Activated T-helper 1 cell treated with anti-CD3 and anti-CD28 coated beads, Interleukin-2, amount 50 U/mL, for 16 hours (primary cell): ENCODE results near the gene HMG20A.

ENCODE experiments used
- DNase-seq, 2 donors: peaks; one replicate each; pipeline ENCODE4 v3.0.0-alpha.2; 2020; ENCODE audit warnings: low read depth in 1 of 2, low spot score in 1 of 2

Gene HMG20A

DNA sequence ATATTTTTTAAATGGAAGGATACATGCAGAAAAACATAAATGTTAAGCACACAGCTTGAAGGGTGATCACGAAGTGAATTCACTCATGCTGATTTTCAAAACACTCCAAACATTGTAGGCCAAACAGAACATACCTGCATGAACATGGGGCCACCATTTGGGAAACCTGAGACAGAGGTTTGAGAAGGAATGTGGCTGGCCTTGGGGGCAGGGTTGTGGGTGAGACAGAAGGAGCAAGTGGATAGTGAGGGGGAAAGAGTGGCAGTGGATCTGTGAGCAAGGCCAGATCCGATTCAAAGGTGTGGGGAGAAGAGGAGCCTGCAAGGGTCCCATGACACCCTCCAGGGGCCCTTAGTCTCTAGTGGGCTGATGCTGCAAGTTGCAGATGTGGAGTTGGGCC lies 94.9 kb downstream of the HMG20A start:
- no peak for DNase-seq

DNA sequence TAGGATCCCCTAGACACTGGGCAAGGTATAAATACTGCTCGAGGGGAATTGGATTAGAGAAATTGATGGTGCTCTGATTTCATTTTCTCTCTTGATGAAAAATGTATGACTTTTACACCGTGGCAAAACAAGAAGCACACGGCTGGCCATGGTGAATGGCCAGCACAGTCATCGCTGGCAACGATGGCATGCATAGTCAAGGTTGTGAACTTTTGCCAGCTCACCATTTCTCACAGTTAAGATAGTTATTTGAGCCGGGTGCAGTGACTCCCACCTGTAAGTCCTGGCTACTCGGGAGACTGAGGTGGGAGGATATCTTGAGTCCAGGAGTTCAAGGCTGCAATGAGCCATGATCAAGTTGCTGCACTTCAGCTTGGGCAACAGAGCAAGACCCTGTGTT lies 95.4 kb downstream of the HMG20A start:
- DNase-seq, result no peak

DNA sequence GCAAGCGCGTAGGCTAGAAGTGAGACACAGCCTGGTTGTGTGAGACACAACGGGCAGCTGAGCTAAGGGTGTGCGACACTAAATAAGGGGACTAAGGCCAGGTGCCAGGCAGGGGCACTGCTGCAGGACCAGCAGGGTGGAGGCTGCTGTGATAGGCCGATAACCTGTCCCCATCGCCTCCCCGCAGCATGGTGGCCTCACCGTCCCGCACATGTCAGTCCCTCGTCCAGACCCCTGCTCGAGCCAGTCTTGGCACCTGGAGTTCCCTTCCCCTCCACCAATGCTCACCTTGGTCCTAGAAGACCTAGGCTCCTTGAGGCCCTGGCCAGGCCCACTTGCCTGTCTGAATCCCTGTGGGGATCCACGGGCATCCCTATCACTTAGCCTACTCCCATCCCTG lies 96.1 kb downstream of the HMG20A start:
- DNase-seq, result no peak

DNA sequence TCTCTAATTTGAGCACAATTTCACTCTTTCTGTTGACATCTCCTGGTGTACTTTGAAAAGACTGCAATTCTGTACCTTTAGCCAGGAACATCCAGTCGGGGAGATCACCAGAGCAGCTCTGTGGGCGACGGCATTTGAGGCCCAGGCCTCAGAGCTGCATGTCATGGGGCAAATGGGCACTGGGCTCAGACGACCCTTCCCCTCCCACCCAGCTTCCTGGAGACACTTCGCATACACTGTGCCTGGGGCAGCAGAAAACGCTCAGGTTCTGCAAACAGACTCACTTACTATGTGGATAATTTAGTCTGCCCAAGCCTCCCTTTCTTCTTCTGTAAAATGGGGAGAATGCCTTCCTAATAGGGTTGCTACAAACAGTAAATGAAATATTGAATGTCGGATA lies 96.9 kb downstream of the HMG20A start:
- no peak for DNase-seq

DNA sequence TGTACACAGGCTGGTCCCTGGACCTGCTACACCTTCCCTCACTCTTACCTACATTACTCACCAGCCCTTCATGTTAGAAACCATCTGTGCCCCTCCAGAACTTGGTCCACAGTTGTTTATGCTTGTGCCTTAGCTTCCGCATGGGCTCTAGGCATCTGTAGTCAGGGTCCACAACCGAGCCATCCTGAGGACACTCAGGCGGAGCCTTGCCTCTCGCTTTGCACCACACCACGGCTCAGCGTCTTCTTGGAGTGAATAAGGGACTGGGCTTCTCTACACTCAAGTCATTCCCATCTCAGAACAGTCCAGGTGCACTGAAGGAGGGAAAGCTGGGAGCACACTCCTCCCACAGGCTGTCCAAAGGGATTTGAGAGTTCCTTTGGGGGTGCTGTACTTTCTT lies 97.8 kb downstream of the HMG20A start:
- DNase-seq, result no peak

DNA sequence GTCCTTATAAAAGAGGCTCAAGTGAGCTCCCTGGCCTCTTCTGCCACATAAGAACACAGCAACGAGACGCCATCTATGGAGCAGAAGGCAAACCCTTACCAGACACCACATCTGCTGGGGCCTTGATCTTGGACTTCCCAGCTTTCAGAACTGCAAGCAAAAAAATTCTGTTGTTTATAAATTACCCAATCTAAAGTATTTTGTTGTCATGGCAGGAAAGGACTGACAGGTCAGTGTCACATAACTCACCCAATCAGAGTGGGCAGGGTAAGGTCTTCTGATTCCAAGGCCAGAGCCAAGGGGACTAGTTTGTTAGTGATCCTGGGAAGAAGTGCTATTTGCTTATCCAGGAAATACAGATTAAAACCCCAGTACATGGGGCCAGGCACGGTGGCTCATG lies 98.9 kb downstream of the HMG20A start:
- no peak for DNase-seq

DNA sequence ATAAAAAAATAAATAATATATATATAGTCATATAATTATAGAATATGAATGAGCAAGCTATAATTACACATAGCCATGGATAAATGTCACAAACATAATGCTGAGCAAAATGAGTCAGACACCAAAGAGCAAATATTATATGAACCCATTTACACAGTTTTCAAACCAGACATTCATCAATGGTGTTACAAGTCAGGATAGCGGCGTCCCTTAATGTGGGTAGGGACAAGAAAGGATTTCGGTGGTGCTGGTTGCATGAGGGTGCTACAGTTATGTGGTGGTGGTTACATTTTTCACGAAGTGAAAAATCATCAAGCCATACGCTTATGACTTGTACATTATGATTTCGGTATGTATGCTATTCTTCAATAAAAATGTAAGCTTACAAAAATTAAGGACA lies 100.5 kb downstream of the HMG20A start:
- DNase-seq, result no peak

DNA sequence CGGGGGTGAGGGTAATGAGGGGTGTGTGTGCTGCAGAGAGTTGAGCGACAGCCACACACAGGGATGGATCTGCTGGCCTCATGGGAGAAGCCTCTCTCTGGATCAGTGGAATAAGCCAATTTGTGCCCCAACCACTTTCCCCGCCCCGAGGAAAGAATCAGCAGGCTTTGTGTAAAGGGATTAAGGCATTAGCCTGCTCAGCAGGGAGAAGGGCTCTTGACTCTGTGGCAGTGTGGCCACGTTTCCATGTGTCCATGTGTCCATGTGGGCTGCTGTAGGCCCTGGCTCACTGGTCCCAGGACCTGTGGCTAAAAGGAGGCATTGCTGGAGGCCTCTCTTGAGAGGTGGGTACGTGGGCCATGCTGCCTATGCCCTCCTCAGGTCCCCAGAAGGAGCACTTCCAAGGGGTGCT lies 104.7 kb downstream of the HMG20A start:
- no peak for DNase-seq

DNA sequence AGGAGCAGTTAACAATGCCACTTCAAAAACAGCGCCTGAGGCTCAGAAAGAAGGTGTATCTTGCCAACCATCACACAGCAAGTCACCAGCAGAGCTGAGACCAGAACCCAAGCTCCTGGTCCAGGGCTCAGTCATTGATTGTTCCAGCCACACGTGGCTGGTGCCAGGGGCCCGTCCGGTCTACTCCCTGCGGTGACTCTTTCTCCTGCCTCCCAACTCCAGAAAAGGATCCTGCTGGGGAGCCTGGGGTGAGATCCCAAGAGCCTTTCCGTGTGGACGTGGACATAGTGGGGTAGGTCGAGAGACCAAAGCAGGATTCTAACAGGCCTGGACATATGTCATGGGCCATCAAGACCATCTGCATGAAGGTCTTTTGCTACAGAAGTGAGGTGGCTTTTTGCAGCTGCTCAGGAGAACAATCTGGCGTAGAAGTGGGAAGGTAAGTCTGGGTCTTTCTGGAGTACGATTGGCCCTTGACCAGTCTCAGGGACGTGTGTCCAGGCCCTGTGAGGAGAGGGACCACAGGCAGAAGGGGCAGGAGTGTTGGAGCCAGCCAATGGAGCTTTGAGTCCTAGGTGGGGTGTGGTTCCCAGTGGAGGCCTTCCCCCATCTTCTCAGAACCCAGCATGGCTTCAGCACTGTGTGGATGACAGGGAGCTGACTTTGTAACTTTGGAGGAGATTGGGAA lies 105.4 kb downstream of the HMG20A start:
- DNase-seq, result no peak

DNA sequence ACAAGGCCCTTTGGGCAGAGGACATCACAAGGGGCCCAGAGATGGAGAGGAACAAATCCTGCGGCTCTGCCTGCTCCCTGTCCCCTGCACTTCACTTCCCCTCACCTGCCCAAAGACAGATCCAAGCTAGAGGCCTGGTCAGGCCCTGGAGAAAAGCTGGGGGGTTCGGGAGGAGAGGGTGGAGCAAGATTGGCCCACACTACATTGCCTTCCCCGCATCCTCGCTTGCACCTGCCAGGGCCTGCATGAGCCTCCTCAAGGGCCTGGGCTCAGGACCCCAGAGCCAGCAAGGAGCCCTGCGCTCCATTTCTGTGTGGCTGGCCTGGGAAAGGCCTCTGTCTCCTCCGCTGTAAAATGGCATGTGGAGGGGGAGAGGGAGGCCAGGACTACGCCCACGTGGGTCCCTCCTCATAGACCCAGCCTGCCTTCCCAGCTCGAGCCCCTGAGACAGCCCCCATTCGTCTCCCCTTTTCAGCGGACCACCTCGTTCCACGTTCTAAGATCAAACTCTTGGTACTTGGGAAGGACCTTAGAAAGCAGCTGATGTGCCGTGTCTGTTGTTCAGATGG lies 106.0 kb downstream of the HMG20A start:
- DNase-seq, result no peak

DNA sequence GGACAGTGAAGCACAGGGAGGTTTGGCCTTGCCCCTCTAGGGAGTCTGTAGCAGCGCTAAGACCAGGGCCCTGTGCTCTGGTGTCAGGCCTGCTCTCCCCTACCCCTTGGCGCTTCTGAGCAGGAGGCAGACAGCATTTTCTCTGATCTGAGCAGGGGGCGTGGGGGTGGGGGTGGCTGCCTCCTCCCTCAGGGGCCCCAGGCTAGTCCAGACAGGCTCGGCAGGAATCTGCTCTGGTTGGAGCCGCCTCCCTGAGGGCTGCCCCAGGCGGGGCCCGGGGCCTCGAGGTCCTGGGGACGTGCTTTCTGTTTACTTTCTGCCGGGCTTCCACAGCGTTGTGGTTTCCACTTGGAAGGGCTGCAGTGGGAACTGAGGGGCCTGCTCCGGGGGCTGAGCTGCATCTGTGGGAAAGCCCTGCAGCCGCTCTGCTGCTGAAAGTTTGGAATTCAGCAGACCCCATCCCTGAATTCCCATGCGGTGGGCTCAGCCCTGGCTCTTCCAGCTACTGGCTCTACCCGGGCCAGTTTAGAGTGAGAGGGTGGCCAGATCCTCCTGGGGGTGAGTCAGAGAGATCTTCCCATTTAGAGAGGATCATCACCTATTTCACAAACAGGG lies 106.6 kb downstream of the HMG20A start:
- DNase-seq, result no peak

DNA sequence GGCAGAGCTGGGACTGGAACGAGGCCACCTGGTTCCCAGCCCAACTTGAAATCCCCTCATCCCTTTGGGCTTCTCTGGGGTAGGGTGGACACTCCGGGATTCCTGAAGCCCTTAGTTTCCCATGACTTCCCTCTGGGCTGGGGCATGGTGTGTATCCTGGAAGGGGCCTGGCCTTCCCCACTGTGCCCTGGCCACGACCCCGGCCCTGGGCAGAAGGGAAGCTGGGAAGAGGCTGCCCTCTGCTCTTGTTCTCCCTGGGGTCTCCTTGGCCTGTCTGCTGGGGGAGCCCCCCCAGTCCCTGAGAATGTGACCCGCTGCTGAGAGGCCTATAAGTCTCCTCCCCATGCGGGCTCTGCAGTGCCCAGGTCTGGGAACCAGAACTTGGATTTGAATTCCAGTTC lies 107.1 kb downstream of the HMG20A start:
- DNase-seq, result no peak

DNA sequence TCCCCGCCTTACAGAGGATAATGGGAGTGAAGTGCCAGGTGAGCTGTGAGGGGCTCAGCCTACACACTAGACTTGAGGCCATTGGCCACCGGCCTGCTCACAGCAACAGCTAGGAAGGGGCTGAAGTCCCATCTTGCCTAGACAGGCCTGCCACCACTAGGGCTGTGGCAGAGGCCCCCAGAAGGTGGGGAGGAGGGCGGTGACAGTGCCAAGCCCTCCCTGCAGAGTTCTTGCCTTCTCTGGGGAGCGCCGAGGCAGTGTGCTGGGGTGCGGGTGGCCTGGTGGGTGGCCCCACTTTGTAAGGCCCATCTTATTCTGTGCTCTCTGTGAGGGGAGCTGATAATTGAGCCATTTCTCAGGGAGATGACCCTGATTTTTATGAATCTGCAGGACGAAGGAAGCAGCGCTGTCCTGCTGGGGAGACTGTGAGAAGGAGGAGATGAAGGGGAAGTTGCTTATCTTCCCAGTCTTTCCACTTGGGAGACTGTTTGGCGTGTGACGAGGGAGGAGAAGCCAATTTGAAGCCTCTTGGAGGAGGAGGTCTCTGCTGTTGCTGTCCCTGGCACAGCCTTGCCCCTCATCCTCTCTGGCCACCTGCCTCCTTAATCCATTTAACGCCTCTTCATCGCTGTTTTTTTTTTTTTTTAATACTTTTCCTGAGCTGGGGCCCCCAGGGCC lies 107.7 kb downstream of the HMG20A start:
- DNase-seq, result no peak

DNA sequence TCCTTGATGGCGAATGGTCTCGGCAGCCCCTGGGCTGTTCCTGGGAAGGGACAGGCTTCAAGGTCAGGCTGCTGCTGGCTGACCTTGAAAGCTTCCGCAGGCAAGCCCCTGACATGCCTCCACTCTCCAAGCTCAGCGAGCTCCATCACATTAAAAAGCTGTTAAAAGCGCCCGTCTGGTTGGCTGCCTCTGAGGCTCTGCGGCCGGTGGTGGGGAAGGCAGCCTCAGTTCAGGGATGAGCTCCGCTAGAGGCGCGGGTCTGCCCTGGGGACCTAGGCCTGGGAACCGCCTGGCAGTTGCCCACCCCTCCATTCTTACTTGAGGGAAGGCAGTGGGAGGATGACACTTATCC lies 108.3 kb downstream of the HMG20A start:
- no peak for DNase-seq

DNA sequence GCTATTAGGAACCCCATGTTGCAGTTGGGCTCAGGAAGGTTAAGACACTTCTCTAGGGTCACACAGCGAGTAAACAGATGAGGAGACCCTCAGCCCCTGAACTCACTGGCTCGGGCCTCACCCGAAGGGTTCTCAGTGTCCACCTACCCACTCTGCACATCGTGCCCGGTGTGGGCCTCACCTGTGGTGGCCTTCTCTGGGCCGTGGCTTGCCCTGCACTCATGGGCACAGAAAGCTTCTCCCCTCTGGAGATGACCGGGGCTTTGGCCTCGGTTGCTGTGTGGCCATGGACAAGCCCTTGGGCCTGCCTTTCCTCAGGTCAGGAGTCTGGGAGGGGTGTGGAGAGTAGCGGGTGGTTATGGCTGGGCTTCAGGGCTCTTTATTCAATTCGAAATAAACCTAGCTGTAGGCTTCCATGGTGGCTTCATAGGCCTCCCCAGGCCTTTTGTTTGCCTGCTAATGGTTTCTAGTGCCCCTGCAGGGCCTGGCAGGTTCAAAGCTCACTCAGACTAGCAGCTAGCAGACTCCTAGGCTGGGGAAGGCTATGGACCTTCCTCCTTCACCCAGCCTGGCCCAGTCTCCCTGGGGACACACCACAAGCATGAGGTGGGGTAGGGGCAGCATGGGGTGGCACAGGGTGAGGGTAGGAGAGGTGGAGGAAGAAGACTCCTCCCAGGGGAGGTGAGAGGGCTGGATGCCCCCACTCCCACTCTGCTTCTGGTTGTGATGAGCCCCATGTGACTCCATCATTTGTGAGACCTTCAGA lies 108.9 kb downstream of the HMG20A start:
- no peak for DNase-seq

DNA sequence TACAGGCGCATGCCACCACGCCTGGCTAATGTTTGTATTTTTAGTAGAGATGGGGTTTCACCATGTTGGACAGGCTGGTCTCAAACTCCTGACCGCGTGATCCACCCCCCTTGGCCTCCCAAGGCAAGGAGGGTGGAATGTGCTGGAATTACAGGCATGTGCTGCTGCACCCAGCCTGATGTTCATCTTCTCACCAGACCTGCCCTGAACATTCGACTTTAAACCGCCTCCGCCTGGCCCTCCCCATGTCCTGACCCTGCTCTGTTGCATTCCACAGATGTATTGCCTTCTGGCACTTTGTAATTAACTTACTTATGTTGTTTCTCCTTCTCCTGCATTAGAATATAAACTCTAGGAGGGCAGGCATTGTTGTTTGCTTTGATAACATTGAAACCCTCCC lies 109.9 kb downstream of the HMG20A start:
- DNase-seq, result no peak

DNA sequence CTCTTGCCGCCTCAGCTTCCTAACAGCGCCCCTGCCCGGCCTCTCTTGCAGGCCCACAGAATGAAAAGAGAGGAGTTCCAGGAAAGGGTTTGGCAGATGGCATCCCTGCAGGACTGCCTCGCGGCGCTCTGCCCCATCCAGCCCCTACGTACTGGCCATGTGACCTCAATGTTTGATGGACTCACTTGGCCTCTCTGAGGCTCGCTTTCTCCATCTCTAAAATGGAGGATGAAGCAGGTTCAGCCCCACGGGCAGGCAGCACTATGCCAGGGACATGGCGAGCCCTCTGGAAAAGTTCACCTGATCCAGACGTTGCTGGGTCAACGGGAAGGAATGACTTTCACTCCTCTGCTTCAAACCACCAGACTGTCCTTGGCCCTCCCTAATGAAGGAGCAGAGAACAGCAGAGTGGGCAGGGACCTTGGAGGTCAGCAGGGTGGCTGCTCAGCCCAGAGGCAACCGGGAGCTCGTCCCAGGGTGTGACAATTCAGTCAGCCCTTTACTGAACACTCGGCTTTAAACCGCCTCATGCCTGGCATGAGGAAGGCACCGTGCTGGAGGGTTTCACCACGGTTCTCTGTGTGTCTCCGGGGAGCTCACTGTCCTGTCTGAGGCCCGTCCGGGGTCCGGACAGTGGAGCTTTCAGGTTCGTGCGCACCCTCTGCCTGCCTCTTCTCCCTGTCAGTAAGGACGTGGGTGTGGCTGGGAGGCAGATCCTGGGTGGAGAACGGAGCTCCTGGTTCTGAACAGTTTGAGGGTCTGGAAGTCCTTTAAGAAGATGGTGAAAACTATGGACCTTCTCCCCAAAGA lies 110.7 kb downstream of the HMG20A start:
- DNase-seq, result no peak

DNA sequence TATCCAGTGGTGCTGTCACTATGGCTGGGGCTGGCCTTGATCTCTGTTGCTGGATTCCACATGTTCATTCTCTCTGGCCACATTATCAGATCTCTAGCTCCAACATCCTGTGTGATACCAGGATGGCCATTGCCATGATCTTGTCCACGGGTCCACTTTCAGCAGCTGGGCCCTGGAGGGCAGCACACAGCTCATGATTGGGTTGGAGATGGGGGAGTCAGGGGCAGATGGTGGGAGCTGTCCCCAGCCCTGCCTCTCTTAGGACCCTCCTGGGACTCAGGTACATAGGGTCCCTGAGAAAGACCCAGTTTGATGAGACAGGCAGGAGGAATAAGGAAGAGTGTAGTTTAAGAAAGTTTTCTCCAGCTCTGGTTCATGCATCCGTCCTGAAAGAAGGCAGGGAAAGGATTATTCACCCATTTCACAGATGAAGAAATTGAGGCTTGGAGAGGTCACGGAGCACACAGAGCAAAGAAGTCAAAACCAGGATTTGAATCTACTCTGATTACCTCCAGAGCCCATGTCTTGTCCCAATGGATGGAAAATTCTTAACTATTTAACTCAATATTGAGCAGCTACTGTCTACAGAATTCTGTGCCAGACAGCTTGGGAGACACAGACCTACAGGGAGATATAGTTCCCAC lies 111.5 kb downstream of the HMG20A start:
- DNase-seq, result no peak

DNA sequence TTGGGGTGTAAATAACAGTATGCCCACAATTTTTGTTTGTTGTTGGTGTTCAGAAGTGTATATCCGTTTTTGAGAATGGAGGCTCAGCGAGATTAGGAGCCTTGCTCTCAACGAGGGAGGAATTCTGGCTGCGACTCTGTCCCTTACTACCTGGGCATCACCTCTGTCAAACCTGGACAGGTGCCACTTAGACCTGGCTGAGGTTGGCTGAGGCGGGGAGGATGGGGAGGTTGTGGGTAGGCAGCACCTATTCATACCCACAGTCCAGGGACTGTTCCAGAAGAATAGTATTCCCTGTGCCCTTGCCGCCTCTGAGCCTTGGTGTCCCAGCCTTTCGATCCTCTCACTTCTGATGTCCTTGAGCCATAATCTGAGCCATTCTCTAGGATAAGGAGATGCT lies 112.2 kb downstream of the HMG20A start:
- no peak for DNase-seq
